ENCODE measurements around the gene CST7.
"Not testable (repeated sequence)": the region's sequence is repeated elsewhere in the genome, so short reads cannot be mapped to it uniquely, and the experiment has no call there.

CST7 gene

GRCh38 chr20:24948939-24949679 lies at the start of gene CST7:
CST7 (plus strand) TSS chr20:24949269; CDS start chr20:24949506, 237 bp downstream.
- FAIRE-seq: no peak

GRCh38 chr20:24906806-24907205 lies 42.3 kb upstream of the CST7 start:
- FAIRE-seq: no peak

- FAIRE-seq: no peak
Observed at GRCh38 chr20:24908642-24909041, 40.4 kb upstream of the CST7 start.

GRCh38 chr20:24909086-24909780 lies 39.8 kb upstream of the CST7 start:
- FAIRE-seq: no peak

GRCh38 chr20:24909861-24910260 lies 39.2 kb upstream of the CST7 start:
- no peak for FAIRE-seq

- FAIRE-seq: no peak
Observed at GRCh38 chr20:24910461-24910860, 38.6 kb upstream of the CST7 start.

- no peak for FAIRE-seq
Observed at GRCh38 chr20:24911461-24911860, 37.6 kb upstream of the CST7 start.

GRCh38 chr20:24912397-24913075 lies 36.5 kb upstream of the CST7 start:
- no peak for FAIRE-seq

- FAIRE-seq: no peak
Observed at GRCh38 chr20:24913076-24913628, 35.9 kb upstream of the CST7 start.

- FAIRE-seq: no peak
Observed at GRCh38 chr20:24914388-24915241, 34.5 kb upstream of the CST7 start.

GRCh38 chr20:24915440-24915839 lies 33.6 kb upstream of the CST7 start:
- no peak for FAIRE-seq

- no peak for FAIRE-seq
Observed at GRCh38 chr20:24915892-24916291, 33.2 kb upstream of the CST7 start.

- FAIRE-seq: no peak
Observed at GRCh38 chr20:24916412-24916811, 32.7 kb upstream of the CST7 start.

GRCh38 chr20:24917056-24917455 lies 32.0 kb upstream of the CST7 start:
- no peak for FAIRE-seq

GRCh38 chr20:24917797-24918578 lies 31.1 kb upstream of the CST7 start:
- FAIRE-seq: peak; percentile 55

- no peak for FAIRE-seq
Observed at GRCh38 chr20:24918579-24919566, 30.2 kb upstream of the CST7 start.

GRCh38 chr20:24919665-24920064 lies 29.4 kb upstream of the CST7 start:
- FAIRE-seq: not testable (repeated sequence)

- FAIRE-seq: not testable (repeated sequence)
Observed at GRCh38 chr20:24920706-24921105, 28.4 kb upstream of the CST7 start.

- not testable (repeated sequence) for FAIRE-seq
Observed at GRCh38 chr20:24929259-24929658, 19.8 kb upstream of the CST7 start.

Data from endometrium (tissue), 2 donors.